RWPE2 (cell line): ENCODE results near the gene RTKN.

Source experiments
- ATAC-seq: fragments of 200-7000 bp; cut with Tn5 transposase; 3 replicates; pipeline ENCODE4 v1.9.1; 2021; ENCODE audit warnings: low read depth
- DNase-seq: peaks from one replicate; pipeline ENCODE4 v3.0.0-alpha.2; 2020; ENCODE audit warnings: low spot score
- H3K27ac ChIP-seq: fragments of 450-650 bp; 2 replicates; pipeline ENCODE4 v1.5.1; 2017; ENCODE audit warnings: mild to moderate bottlenecking; ENCODE audit not compliant: poor library complexity, severe bottlenecking
- H3K27me3 ChIP-seq: fragments of 250-450 bp; sonication (Bioruptor Pico); 2 replicates; pipeline ENCODE4 v1.5.1; 2021; ENCODE audit warnings: mild to moderate bottlenecking, moderate library complexity; ENCODE audit not compliant: insufficient read depth, poor library complexity, severe bottlenecking
- H3K36me3 ChIP-seq: fragments of 250-450 bp; sonication (Bioruptor Pico); 2 replicates; pipeline ENCODE4 v1.5.1; 2020; ENCODE audit warnings: low read depth, mild to moderate bottlenecking, moderate library complexity
- H3K4me1 ChIP-seq: fragments of 250-450 bp; sonication (Bioruptor Pico); 2 replicates; pipeline ENCODE4 v1.5.1; 2021; ENCODE audit warnings: mild to moderate bottlenecking, moderate library complexity; ENCODE audit not compliant: insufficient read depth, poor library complexity, severe bottlenecking
- H3K4me3 ChIP-seq: fragments of 250-450 bp; sonication (Bioruptor Pico); 2 replicates; pipeline ENCODE4 v1.5.1; 2021; ENCODE audit warnings: mild to moderate bottlenecking, moderate library complexity; ENCODE audit not compliant: severe bottlenecking
- H3K9me3 ChIP-seq: fragments of 250-450 bp; sonication (Bioruptor Pico); 2 replicates; pipeline ENCODE4 v1.5.1; 2021; ENCODE audit warnings: mild to moderate bottlenecking, moderate library complexity; ENCODE audit not compliant: severe bottlenecking
- CTCF ChIP-seq: fragments of 450-650 bp; IDR thresholded peaks from one replicate; pipeline ENCODE4 v1.5.1; 2017; ENCODE audit warnings: mild to moderate bottlenecking, moderate library complexity; ENCODE audit not compliant: poor library complexity, severe bottlenecking

RTKN gene

GRCh38 chr2:74418312-74418711, 23.4 kb downstream of the RTKN start:
- ATAC-seq = no peak
- H3K4me1 ChIP-seq = peaks cover 4% of the 10 kb centered on the region

GRCh38 chr2:74417763-74418162, 24.0 kb downstream of the RTKN start:
- no peaks in the 10 kb centered on the region for H3K9me3 ChIP-seq
- peaks cover 4% of the 10 kb centered on the region for H3K4me1 ChIP-seq
- no peaks in the 10 kb centered on the region for H3K27me3 ChIP-seq
- DNase-seq = no peak
- no peak for TF ChIP-seq CTCF
- no peak overlapping the region for H3K4me3 ChIP-seq
- no peak for ATAC-seq
- H3K36me3 ChIP-seq = no peaks in the 10 kb centered on the region
- H3K27ac ChIP-seq = no peak overlapping the region

More at GRCh38 chr2:74418312-74418711, 23.4 kb downstream of the RTKN start:
- TF ChIP-seq CTCF = no peak
- Histone ChIP-seq H3K4me3 (no peak overlapping the region), H3K9me3 (no peaks in the 10 kb centered on the region), H3K27me3 (no peaks in the 10 kb centered on the region), H3K36me3 (peaks cover 5% of the 10 kb centered on the region; the same call in 1 of the 2 replicates), H3K27ac (no peak overlapping the region)
- DNase-seq = no peak

- no peak overlapping the region for H3K4me3 ChIP-seq
- no peak for DNase-seq
- H3K27ac ChIP-seq = no peak overlapping the region
- TF ChIP-seq CTCF = no peak
- no peaks in the 10 kb centered on the region for H3K9me3 ChIP-seq
- ATAC-seq = no peak
- H3K27me3 ChIP-seq = no peaks in the 10 kb centered on the region
- no peaks in the 10 kb centered on the region for H3K36me3 ChIP-seq
- H3K4me1 ChIP-seq = peaks cover 4% of the 10 kb centered on the region
These were observed 24.5 kb downstream of the RTKN start for GRCh38 chr2:74417197-74417596.

GRCh38 chr2:74416778-74417177, 25.0 kb downstream of the RTKN start:
- ATAC-seq (no peak), DNase-seq (no peak)
- no peaks in the 10 kb centered on the region for H3K36me3 ChIP-seq
- H3K27me3 ChIP-seq = no peaks in the 10 kb centered on the region
- TF ChIP-seq CTCF = no peak
- H3K9me3 ChIP-seq = no peaks in the 10 kb centered on the region
- no peak overlapping the region for H3K4me3 ChIP-seq
- peaks cover 4% of the 10 kb centered on the region for H3K4me1 ChIP-seq
- no peak overlapping the region for H3K27ac ChIP-seq

GRCh38 chr2:74415762-74416395, 25.9 kb downstream of the RTKN start:
- TF ChIP-seq CTCF = no peak
- no peak overlapping the region for H3K27ac ChIP-seq
- no peak for DNase-seq
- no peak for ATAC-seq
- H3K36me3 ChIP-seq = no peaks in the 10 kb centered on the region
- peaks cover 2% of the 10 kb centered on the region for H3K4me1 ChIP-seq
- no peak overlapping the region for H3K4me3 ChIP-seq
- no peaks in the 10 kb centered on the region for H3K27me3 ChIP-seq
- H3K9me3 ChIP-seq = no peaks in the 10 kb centered on the region
